ENCODE measurements around the gene STARD7.

Gene STARD7

GRCh38 chr2:96195410-96196066 lies 13.1 kb downstream of the STARD7 start:
- no peak for DNase-seq

- no peak for DNase-seq
Measured at GRCh38 chr2:96191937-96192670, 16.5 kb downstream of the STARD7 start.

- DNase-seq: no peak
Measured at GRCh38 chr2:96188821-96189526, 19.7 kb downstream of the STARD7 start.

GRCh38 chr2:96186562-96186961 lies 22.1 kb downstream of the STARD7 start:
- no peak for DNase-seq

GRCh38 chr2:96185516-96185915 lies 23.1 kb downstream of the STARD7 start:
- no peak for DNase-seq

- DNase-seq: no peak
Measured at GRCh38 chr2:96184989-96185388, 23.6 kb downstream of the STARD7 start.

- DNase-seq: no peak
Measured at GRCh38 chr2:96184188-96184587, 24.4 kb downstream of the STARD7 start.

- no peak for DNase-seq
Measured at GRCh38 chr2:96181529-96181928, 27.1 kb downstream of the STARD7 start.

- no peak for DNase-seq
Measured at GRCh38 chr2:96180521-96180920, 28.1 kb downstream of the STARD7 start.

GRCh38 chr2:96180002-96180401 lies 28.6 kb downstream of the STARD7 start:
- no peak for DNase-seq

GRCh38 chr2:96176661-96177060 lies 32.0 kb downstream of the STARD7 start:
- no peak for DNase-seq

- no peak for DNase-seq
Measured at GRCh38 chr2:96175951-96176350, 32.7 kb downstream of the STARD7 start.

- DNase-seq: peak; percentile 76
Measured at GRCh38 chr2:96174251-96175144, 34.1 kb downstream of the STARD7 start.

GRCh38 chr2:96171831-96172230 lies 36.8 kb downstream of the STARD7 start:
- no peak for DNase-seq

- DNase-seq: peak; percentile 68
Measured at GRCh38 chr2:96170626-96171025, 38.0 kb downstream of the STARD7 start.

- DNase-seq: no peak
Measured at GRCh38 chr2:96169868-96170507, 38.6 kb downstream of the STARD7 start.

- DNase-seq: no peak
Measured at GRCh38 chr2:96167407-96168013, 41.1 kb downstream of the STARD7 start.

GRCh38 chr2:96164459-96165184 lies 44.0 kb downstream of the STARD7 start:
- DNase-seq: no peak

GRCh38 chr2:96163768-96164429 lies 44.7 kb downstream of the STARD7 start:
- DNase-seq: no peak

GRCh38 chr2:96163415-96163767 lies 45.2 kb downstream of the STARD7 start:
- DNase-seq: no peak

- DNase-seq: no peak
Measured at GRCh38 chr2:96161898-96162297, 46.7 kb downstream of the STARD7 start.
